ENCODE measurements around the gene CTTNBP2NL. TPM values are rescaled to one million over a fixed set of nuclear protein-coding genes. Genes with fewer than 3 reads are reported as not detected.

CTTNBP2NL gene
- total RNA-seq, 2 experiments from 2014 or later = 1.0 to 1.4 TPM

Small RNA genes within 50 kb of the gene (microRNA-seq; reads per million reads assigned to microRNA genes)
- gene MIR4256 (ENCODE audit: borderline microRNAs expressed, borderline replicate concordance) = not detected

Other genes starting within 250 kb of the CTTNBP2NL start
- under 1 TPM in 1 of 2 experiments, not detected in 1; 0.12 TPM for gene WNT2B, start 112.8 kb downstream of the CTTNBP2NL start, total RNA-seq
- 10 to 100 TPM; 12.1 to 16.4 TPM for gene ST7L, start 222.9 kb downstream of the CTTNBP2NL start, total RNA-seq
- 100 to 1,000 TPM; 231 to 242 TPM for gene CAPZA1, start 223.6 kb downstream of the CTTNBP2NL start, total RNA-seq

All from activated naive CD4-positive, alpha-beta T cell treated with anti-CD3 and anti-CD28 coated beads for 36 hours (primary cell).